ENCODE measurements around the gene MPP4.

The MPP4 gene

GRCh38 chr2:201698588-201699226, at the start of gene MPP4:
Gene MPP4, minus strand, starts transcription at chr2:201698644. Its CDS starts 4,690 bp downstream, at chr2:201693954.
- no peak for DNase-seq (ENCODE audit: low read depth, low spot score)
- no CpG with 5 or more reads among the region's 3 CpGs for WGBS (ENCODE audit: insufficient coverage, insufficient read length)

DNA sequence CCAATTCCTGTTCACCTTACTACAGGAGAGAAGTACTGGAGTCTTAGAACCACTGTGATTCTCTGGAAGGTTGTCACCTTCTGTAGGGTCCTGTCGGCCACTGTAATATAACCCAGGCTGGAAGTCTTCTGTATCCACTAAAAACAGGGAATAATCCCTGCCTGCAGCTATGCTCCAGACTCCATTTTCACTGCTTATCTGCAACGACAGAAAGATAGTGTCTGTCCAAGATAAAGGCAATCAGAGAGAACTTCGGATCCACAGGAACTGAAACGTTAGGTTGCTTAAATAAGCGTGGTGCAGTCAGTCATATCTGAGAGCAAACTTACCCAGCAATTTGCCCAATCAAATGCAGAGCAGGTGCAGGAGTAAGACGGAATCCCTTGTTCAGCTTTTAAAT, 48.1 kb upstream of the MPP4 start:
- H3K9me3 ChIP-seq (ENCODE audit: control insufficient read depth, insufficient read depth, low read length), result no peaks in the 10 kb centered on the region
- no peak overlapping the region for H3K4me3 ChIP-seq (ENCODE audit: low read length)
- WGBS (ENCODE audit: insufficient coverage, insufficient read length), result no CpG with 5 or more reads among the region's 6 CpGs
- H3K36me3 ChIP-seq (ENCODE audit: control insufficient read depth, insufficient read depth, low read length), result peaks cover 7% of the 10 kb centered on the region; the same call in 1 of the 2 replicates
- no peaks in the 10 kb centered on the region for H3K4me1 ChIP-seq (ENCODE audit: control insufficient read depth, insufficient read depth, low read length)
- DNase-seq (ENCODE audit: low read depth, low spot score), result no peak
- no peaks in the 10 kb centered on the region for H3K27me3 ChIP-seq (ENCODE audit: control insufficient read depth, insufficient read depth, low read length)
- no peak overlapping the region for H3K27ac ChIP-seq (ENCODE audit: low read length)

More at GRCh38 chr2:201698588-201699226, at the start of gene MPP4:
- Histone ChIP-seq H3K27me3 (ENCODE audit: control insufficient read depth, insufficient read depth, low read length) (no peaks in the 10 kb centered on the region), H3K36me3 (ENCODE audit: control insufficient read depth, insufficient read depth, low read length) (no peaks in the 10 kb centered on the region), H3K4me3 (ENCODE audit: low read length) (no peak within 1 kb of the TSS), H3K27ac (ENCODE audit: low read length) (no peak within 1 kb of the TSS), H3K4me1 (ENCODE audit: control insufficient read depth, insufficient read depth, low read length) (peaks cover 6% of the 10 kb centered on the region; the same call in 1 of the 2 replicates), H3K9me3 (ENCODE audit: control insufficient read depth, insufficient read depth, low read length) (no peaks in the 10 kb centered on the region)

DNA sequence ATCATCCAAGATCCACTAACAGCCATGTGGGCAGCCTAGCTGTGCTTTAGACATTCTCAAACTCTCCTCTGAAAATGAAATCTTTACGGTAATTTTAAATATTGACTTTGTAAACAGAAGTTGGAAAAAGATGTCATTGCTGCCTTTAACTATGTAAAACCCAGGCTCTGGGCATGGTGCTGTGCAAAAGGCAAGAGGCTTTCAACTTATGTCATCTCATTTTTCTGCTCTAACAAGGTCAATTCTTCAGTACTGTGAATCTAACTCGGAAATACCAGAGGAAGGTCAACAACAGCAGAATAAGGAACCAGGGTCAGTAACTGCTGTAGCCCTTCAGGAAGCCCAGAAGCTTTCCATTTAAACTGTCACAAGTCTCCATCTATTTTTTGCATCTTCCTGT, 37.0 kb upstream of the MPP4 start:
- no peaks in the 10 kb centered on the region for H3K27me3 ChIP-seq (ENCODE audit: control insufficient read depth, insufficient read depth, low read length)
- H3K27ac ChIP-seq (ENCODE audit: low read length), result no peak overlapping the region
- no peak overlapping the region for H3K4me3 ChIP-seq (ENCODE audit: low read length)
- H3K36me3 ChIP-seq (ENCODE audit: control insufficient read depth, insufficient read depth, low read length), result no peaks in the 10 kb centered on the region; the same call in 1 of the 2 replicates
- H3K9me3 ChIP-seq (ENCODE audit: control insufficient read depth, insufficient read depth, low read length), result no peaks in the 10 kb centered on the region
- no peak for DNase-seq (ENCODE audit: low read depth, low spot score)
- H3K4me1 ChIP-seq (ENCODE audit: control insufficient read depth, insufficient read depth, low read length), result peaks cover 2% of the 10 kb centered on the region; the same call in 1 of the 2 replicates
- no CpG with 5 or more reads among the region's 2 CpGs for WGBS (ENCODE audit: insufficient coverage, insufficient read length)

DNA sequence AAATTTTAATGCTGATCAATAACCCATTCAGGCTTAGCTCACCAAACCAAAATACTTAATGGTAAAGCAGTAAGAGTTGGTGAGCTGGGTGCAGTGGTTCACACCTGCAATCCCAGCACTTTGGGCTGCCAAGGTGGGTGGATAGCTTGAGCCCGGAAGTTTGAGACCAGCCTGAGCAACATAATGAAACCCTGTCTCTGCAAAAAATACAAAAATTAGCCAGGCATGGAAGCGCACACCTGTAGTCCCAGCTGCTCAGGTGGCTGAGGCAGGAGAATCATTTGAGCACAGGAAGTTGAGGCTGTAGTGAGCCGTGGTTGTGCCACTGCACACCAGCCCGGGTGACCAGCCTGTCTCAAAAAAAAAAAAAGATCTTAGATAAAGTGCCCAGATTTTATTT, 35.7 kb upstream of the MPP4 start:
- no peak overlapping the region for H3K27ac ChIP-seq (ENCODE audit: low read length)
- no peaks in the 10 kb centered on the region; the same call in 1 of the 2 replicates for H3K36me3 ChIP-seq (ENCODE audit: control insufficient read depth, insufficient read depth, low read length)
- H3K27me3 ChIP-seq (ENCODE audit: control insufficient read depth, insufficient read depth, low read length), result no peaks in the 10 kb centered on the region
- no peak for DNase-seq (ENCODE audit: low read depth, low spot score)
- no peaks in the 10 kb centered on the region for H3K9me3 ChIP-seq (ENCODE audit: control insufficient read depth, insufficient read depth, low read length)
- no CpG with 5 or more reads among the region's 4 CpGs for WGBS (ENCODE audit: insufficient coverage, insufficient read length)
- peaks cover 2% of the 10 kb centered on the region; the same call in 1 of the 2 replicates for H3K4me1 ChIP-seq (ENCODE audit: control insufficient read depth, insufficient read depth, low read length)
- no peak overlapping the region for H3K4me3 ChIP-seq (ENCODE audit: low read length)

- no CpG with 5 or more reads among the region's 1 CpG for WGBS (ENCODE audit: insufficient coverage, insufficient read length)
- H3K4me3 ChIP-seq (ENCODE audit: low read length), result no peak overlapping the region
- no peak overlapping the region for H3K27ac ChIP-seq (ENCODE audit: low read length)
- H3K4me1 ChIP-seq (ENCODE audit: control insufficient read depth, insufficient read depth, low read length), result peaks cover 2% of the 10 kb centered on the region; the same call in 1 of the 2 replicates
- no peaks in the 10 kb centered on the region for H3K9me3 ChIP-seq (ENCODE audit: control insufficient read depth, insufficient read depth, low read length)
- no peaks in the 10 kb centered on the region; the same call in 1 of the 2 replicates for H3K36me3 ChIP-seq (ENCODE audit: control insufficient read depth, insufficient read depth, low read length)
- no peaks in the 10 kb centered on the region for H3K27me3 ChIP-seq (ENCODE audit: control insufficient read depth, insufficient read depth, low read length)
- DNase-seq (ENCODE audit: low read depth, low spot score), result no peak
Observed at GRCh38 chr2:201733544-201733943, 35.1 kb upstream of the MPP4 start.

- Histone ChIP-seq H3K4me1 (ENCODE audit: control insufficient read depth, insufficient read depth, low read length) (peaks cover 2% of the 10 kb centered on the region; the same call in 1 of the 2 replicates), H3K9me3 (ENCODE audit: control insufficient read depth, insufficient read depth, low read length) (no peaks in the 10 kb centered on the region)
- WGBS (ENCODE audit: insufficient coverage, insufficient read length), result no CpG with 5 or more reads among the region's 5 CpGs
Observed at GRCh38 chr2:201730651-201731285, 32.3 kb upstream of the MPP4 start.

GRCh38 chr2:201715459-201715858, 17.0 kb upstream of the MPP4 start:
- no peaks in the 10 kb centered on the region for H3K27me3 ChIP-seq (ENCODE audit: control insufficient read depth, insufficient read depth, low read length)
- no peaks in the 10 kb centered on the region for H3K4me1 ChIP-seq (ENCODE audit: control insufficient read depth, insufficient read depth, low read length)
- no CpG with 5 or more reads among the region's 6 CpGs for WGBS (ENCODE audit: insufficient coverage, insufficient read length)
- H3K9me3 ChIP-seq (ENCODE audit: control insufficient read depth, insufficient read depth, low read length), result no peaks in the 10 kb centered on the region
- no peak overlapping the region for H3K4me3 ChIP-seq (ENCODE audit: low read length)
- H3K36me3 ChIP-seq (ENCODE audit: control insufficient read depth, insufficient read depth, low read length), result peaks cover 9% of the 10 kb centered on the region
- no peak for DNase-seq (ENCODE audit: low read depth, low spot score)
- H3K27ac ChIP-seq (ENCODE audit: low read length), result no peak overlapping the region

More at GRCh38 chr2:201730651-201731285, 32.3 kb upstream of the MPP4 start:
- no peak overlapping the region for H3K27ac ChIP-seq (ENCODE audit: low read length)
- no peaks in the 10 kb centered on the region for H3K27me3 ChIP-seq (ENCODE audit: control insufficient read depth, insufficient read depth, low read length)
- no peak overlapping the region for H3K4me3 ChIP-seq (ENCODE audit: low read length)
- DNase-seq (ENCODE audit: low read depth, low spot score), result no peak
- peaks cover 8% of the 10 kb centered on the region for H3K36me3 ChIP-seq (ENCODE audit: control insufficient read depth, insufficient read depth, low read length)

- Histone ChIP-seq H3K27ac (ENCODE audit: low read length) (no peak overlapping the region), H3K36me3 (ENCODE audit: control insufficient read depth, insufficient read depth, low read length) (peaks cover 12% of the 10 kb centered on the region), H3K9me3 (ENCODE audit: control insufficient read depth, insufficient read depth, low read length) (no peaks in the 10 kb centered on the region), H3K4me3 (ENCODE audit: low read length) (no peak overlapping the region), H3K27me3 (ENCODE audit: control insufficient read depth, insufficient read depth, low read length) (no peaks in the 10 kb centered on the region), H3K4me1 (ENCODE audit: control insufficient read depth, insufficient read depth, low read length) (no peaks in the 10 kb centered on the region)
- no peak for DNase-seq (ENCODE audit: low read depth, low spot score)
- no CpG with 5 or more reads among the region's 1 CpG for WGBS (ENCODE audit: insufficient coverage, insufficient read length)
Observed at GRCh38 chr2:201712726-201713125, 14.3 kb upstream of the MPP4 start.

- no CpG with 5 or more reads among the region's 5 CpGs for WGBS (ENCODE audit: insufficient coverage, insufficient read length)
- H3K27me3 ChIP-seq (ENCODE audit: control insufficient read depth, insufficient read depth, low read length), result no peaks in the 10 kb centered on the region
- H3K36me3 ChIP-seq (ENCODE audit: control insufficient read depth, insufficient read depth, low read length), result peaks cover 12% of the 10 kb centered on the region
- no peaks in the 10 kb centered on the region for H3K4me1 ChIP-seq (ENCODE audit: control insufficient read depth, insufficient read depth, low read length)
- no peak for DNase-seq (ENCODE audit: low read depth, low spot score)
- no peak overlapping the region for H3K4me3 ChIP-seq (ENCODE audit: low read length)
- no peaks in the 10 kb centered on the region for H3K9me3 ChIP-seq (ENCODE audit: control insufficient read depth, insufficient read depth, low read length)
- H3K27ac ChIP-seq (ENCODE audit: low read length), result no peak overlapping the region
Observed at GRCh38 chr2:201709747-201710146, 11.3 kb upstream of the MPP4 start.

- Histone ChIP-seq H3K4me3 (ENCODE audit: low read length) (no peak overlapping the region), H3K36me3 (ENCODE audit: control insufficient read depth, insufficient read depth, low read length) (peaks cover 5% of the 10 kb centered on the region), H3K4me1 (ENCODE audit: control insufficient read depth, insufficient read depth, low read length) (no peaks in the 10 kb centered on the region), H3K27me3 (ENCODE audit: control insufficient read depth, insufficient read depth, low read length) (no peaks in the 10 kb centered on the region), H3K27ac (ENCODE audit: low read length) (no peak overlapping the region), H3K9me3 (ENCODE audit: control insufficient read depth, insufficient read depth, low read length) (no peaks in the 10 kb centered on the region)
- no peak for DNase-seq (ENCODE audit: low read depth, low spot score)
- WGBS (ENCODE audit: insufficient coverage, insufficient read length), result no CpG with 5 or more reads among the region's 2 CpGs
Observed at GRCh38 chr2:201709049-201709448, 10.6 kb upstream of the MPP4 start.
